Dedifferentiated amniotic fluid mesenchymal stem cell (primary cell): ENCODE data around the gene CYP27A1.

ENCODE experiments used
- DNase-seq: peaks from one replicate; pipeline ENCODE4 v3.0.0-alpha.2; 2016; ENCODE audit errors: extremely low spot score

Gene CYP27A1

DNA sequence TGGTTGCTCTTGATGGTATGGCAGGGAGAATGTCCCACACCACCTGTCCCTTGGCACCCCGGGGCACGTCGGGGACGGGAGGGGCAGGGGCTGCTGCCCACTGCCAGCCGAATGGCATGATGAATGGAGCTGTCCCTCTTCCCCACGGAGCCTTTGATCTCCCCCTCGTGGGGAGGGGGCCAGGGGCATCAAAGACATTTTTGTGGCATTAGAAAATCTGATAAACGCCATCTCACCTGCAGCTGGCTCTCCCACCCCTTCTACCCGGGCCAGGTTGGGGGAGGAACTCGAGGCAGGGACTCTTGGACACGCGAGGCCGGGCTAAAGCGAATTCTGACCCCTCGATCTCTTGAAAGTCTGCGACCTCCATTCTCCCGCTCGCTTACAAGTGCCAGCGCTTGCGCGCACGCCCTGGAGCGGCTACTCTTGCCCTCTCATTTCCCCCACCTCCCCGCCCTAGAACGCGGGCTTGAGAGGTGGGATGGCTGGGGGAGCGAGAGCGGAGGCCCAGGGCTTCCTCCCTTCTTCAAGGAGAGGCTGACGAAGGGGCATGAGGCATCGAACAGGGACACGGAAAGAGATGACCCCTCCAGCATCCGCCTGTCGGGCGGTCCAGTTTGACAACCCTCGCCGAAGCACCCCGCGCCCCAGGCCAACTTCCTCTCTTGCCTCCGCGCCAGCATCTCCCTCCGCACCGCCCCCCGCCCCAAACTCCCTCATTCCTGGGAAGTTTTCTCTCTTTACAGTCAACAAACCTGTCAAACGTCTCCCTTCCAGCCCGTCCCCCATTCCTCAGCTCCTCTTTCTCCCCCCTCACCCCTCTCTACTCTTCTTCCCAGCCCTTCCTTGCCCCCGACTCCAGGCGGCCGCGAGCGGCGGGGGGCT, 77.0 kb downstream of the CYP27A1 start:
- no peak for DNase-seq

DNA sequence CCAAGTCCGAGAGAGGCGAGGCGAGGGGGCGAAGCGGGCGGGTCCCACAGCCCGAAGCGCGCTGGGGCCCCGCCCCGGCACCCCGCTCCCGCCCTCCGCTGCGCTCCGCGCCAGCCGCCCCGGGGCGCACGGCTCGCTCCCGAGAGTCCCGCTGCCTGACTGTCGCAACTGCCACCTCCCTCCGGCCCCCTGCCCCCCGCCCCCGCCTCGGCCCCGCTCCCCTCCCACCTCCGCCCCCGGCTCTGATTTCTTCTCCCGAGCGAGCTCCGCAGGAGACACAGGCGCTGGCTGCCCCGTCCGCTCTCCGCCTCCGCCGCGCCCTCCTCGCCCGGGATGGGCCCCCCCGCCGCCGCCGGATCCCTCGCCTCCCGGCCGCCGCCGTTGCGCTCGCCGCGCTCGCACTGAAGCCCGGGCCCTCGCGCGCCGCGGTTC, 77.6 kb downstream of the CYP27A1 start, which contains the start of gene WNT6:
WNT6 (plus strand) TSS at position 250 of the 432 bp plus-strand sequence. CDS start 233 bp downstream, outside the sequence.
- no peak for DNase-seq

DNA sequence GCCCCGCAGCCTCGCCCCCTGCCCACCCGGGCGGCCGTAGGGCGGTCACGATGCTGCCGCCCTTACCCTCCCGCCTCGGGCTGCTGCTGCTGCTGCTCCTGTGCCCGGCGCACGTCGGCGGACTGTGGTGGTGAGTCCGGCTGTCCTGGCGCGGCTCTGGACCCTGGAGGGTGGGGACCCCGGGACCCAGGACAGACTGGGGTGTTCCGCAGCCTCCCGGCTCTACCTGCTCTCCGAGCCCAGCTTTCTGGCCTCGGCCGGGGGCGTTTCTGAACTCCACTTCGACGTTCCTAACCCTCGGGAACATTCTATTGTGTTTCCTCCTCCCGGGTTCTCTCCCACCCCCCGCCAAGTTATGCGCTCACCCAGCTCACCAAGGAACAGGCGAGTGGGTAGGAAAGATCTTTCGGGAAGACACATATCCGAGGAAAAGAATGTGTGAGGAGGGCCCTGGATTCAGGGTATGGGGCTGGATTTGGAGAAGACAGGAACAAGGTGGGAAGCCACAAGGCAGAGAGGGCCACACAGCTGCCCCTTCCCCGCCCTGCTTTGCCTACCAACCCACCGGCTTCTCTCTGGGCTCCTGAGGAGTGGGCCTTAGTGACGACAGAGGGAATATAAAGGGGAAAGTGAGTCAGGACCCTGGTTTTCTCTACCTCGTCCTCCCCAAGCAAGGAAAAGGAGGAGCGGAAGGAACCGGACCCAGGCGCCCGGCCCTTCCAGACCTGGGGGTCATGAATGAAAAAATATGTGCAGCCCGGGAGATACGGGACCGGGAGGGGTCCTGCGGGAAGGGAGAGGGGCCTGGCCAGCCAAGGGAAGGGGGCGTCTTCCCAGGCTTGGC, 78.3 kb downstream of the CYP27A1 start:
- no peak for DNase-seq

DNA sequence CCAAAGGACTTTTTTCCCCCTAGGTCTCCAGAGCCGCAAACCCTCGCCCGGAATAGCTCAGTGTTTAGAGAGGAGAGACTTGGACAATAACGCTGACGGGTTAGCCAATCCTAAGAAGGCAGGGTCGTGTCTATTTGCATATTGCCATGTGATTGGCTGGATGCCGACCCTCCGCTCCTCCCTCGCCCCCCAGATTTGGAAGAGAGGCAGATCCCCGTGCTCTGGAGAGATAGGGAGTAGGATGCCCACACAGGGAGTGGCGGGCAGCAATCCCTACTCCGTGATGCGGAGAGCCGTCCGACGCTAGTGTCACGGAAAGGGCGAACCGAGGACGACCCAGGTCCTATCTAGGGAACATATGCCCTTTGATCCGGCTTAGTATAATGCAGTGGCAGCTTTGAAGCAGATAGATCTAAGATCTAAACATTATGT, 79.0 kb downstream of the CYP27A1 start:
- no peak for DNase-seq

DNA sequence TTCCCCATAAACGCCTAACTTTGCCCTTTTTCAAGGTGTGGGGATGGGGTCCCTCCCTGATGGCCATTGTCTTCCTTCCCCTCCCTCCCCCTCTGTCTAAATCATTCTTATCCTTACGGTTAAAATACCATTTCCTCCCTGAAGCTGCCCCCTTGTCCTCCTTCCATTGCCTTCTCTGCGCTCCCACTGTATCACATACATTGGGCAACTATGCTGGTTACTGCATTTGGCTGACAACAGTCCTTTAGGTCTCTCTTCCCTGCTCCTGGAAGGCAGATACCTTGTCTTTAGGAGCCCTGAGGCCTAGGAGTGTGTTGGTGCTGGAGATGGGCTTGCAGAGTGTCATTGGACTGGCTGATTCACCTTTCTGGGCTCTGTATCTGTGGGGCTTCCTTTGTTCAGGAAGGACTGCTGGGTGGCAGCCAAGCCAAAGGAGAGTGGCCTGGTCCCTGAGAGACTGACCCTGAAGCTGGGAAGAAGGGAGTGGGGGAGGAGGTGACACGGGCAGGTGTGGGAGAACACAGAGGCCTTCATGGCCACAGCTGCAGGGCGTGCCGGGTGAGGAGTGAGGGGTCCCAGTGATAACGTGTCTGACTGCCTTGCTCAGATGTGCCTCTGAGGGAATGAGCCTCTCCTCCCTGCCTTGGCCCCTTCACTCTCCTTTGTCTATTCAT, 79.8 kb downstream of the CYP27A1 start:
- DNase-seq = no peak

DNA sequence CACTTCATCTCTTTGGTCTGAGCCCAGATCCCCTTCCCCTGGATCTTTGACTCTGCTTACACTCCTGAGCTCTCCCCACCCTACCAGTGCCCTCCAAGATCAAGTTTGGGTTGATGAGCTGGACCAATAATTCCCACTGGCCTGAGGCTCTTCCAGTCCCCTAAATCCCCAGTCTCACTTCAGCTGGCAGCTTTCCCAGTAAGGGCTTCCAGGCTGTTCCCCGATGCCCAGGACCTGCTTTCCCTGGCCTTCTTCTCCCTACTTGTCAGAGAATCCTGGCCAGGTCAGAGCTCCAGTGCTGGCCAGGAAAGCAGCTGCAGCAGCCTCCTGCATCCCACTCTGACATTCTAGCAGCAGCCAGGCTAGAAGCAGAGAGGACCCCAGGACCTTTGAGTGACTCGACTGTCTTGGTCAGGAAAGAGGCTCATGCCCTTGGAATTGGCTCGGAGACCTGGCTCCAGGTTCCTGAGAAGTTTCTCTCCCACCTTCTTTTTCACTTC, 81.1 kb downstream of the CYP27A1 start:
- no peak for DNase-seq
